ENCODE measurements around the gene TLCD3B. TPM values are rescaled to one million over a fixed set of nuclear protein-coding genes. Genes with fewer than 3 reads are reported as not detected.

Gene TLCD3B
- total and polyA plus RNA-seq, 2 of the 4 experiments (the other 2 are of a cell fraction) = 0.19 TPM; not detected in 1

GRCh38 chr16:29999605-30000004 is 31.5 kb downstream of the TLCD3B start:
- no peak overlapping the region for H3K56ac ChIP-seq (ENCODE audit: extremely low read depth, insufficient read depth, low read length)
- H2BK5ac ChIP-seq (ENCODE audit: low read depth, low read length, poor library complexity, severe bottlenecking) = no peak overlapping the region
- no peak for TF ChIP-seq FOS (IDR thresholded peaks at IDR 0.05; ENCODE audit: low read depth, low read length)
- no peak for TF ChIP-seq MAFK (IDR thresholded peaks at IDR 0.05; ENCODE audit: low read depth, low read length)
- TF ChIP-seq RFX5 (IDR thresholded peaks at IDR 0.05; ENCODE audit: low read depth, low read length) = no peak
- no peak for TF ChIP-seq MXI1 (IDR thresholded peaks at IDR 0.05; ENCODE audit: borderline replicate concordance, low read depth, low read length)
- TF ChIP-seq SMC3 (IDR thresholded peaks at IDR 0.05; ENCODE audit: low read depth, low read length) = no peak
- TF ChIP-seq MAZ (IDR thresholded peaks at IDR 0.05; ENCODE audit: borderline replicate concordance, low read depth, low read length) = no peak
- no peak for TF ChIP-seq RAD21 (IDR thresholded peaks at IDR 0.05; ENCODE audit: low read length)
- TF ChIP-seq CTCF (conservative IDR thresholded peaks at IDR 0.05; ENCODE audit: low read depth, low read length) = no peak
- no peak for TF ChIP-seq ELK1 (IDR thresholded peaks at IDR 0.05; ENCODE audit: borderline replicate concordance, low read depth, low read length)
- no peak overlapping the region for H4K5ac ChIP-seq (ENCODE audit: low read depth, low read length)
- no peak overlapping the region for H2AK5ac ChIP-seq (ENCODE audit: low read depth, low read length)
- H2BK20ac ChIP-seq (ENCODE audit: low read depth, low read length) = no peak overlapping the region
- DNase-seq (no peak), ATAC-seq (ENCODE audit: low read depth) (no peak)
- H3K9ac ChIP-seq (ENCODE audit: low read depth, low read length) = no peak overlapping the region
- 89% methylated on average over 6 of the region's 6 CpGs; no CpG with 5 or more reads in 1 of the 2 experiments for WGBS, 2 experiments (ENCODE audit: extremely low coverage in 2 of 2, insufficient read length in 1 of 2)
- H3K27ac ChIP-seq (ENCODE audit: insufficient read depth, low read length) = no peak overlapping the region
- no peak overlapping the region for H4K91ac ChIP-seq (ENCODE audit: insufficient read depth, low read depth, low read length)
- H2BK120ac ChIP-seq (ENCODE audit: low read depth, low read length) = no peak overlapping the region
- ChIA-PET POLR2A (ENCODE audit: unreplicated experiment) (interaction anchor here (0.6 kb wide), 1 partner anchor 9 kb away, joined by 3 read pairs; no protein-coding TSS in a partner anchor), CTCF (no interaction called here)
- no peak overlapping the region for H3K23ac ChIP-seq (ENCODE audit: low read depth, low read length)
- peaks cover 16 to 40% of the 10 kb centered on the region in 2 experiments; a peak in 3 of 4 replicates for H3K79me1 ChIP-seq (ENCODE audit: low read depth in 1 of 2, low read length in 2 of 2)
- no peak overlapping the region for H3K4me2 ChIP-seq (ENCODE audit: low read depth, low read length)
- H4K8ac ChIP-seq (ENCODE audit: low read depth in 2 of 2, low read length in 2 of 2) = no peak overlapping the region
- no TSS peak for BruUV-seq (replicated peaks)
- H3K27me3 ChIP-seq (ENCODE audit: control insufficient read depth, insufficient read depth, low read length) = no peaks in the 10 kb centered on the region
- no peak overlapping the region for H2BK15ac ChIP-seq (ENCODE audit: low read depth, low read length)
- no peak overlapping the region for H3K4ac ChIP-seq (ENCODE audit: low read depth, low read length)
- H3K36me3 ChIP-seq (ENCODE audit: control insufficient read depth, insufficient read depth, low read length) = peaks cover 18% of the 10 kb centered on the region
- H3K18ac ChIP-seq (ENCODE audit: low read depth, low read length) = no peak overlapping the region
- H4K20me1 ChIP-seq (ENCODE audit: insufficient read depth, low read length) = no peaks in the 10 kb centered on the region
- H2AK9ac ChIP-seq (replicated peaks; ENCODE audit: low read depth, low read length, poor library complexity) = no peak overlapping the region
- no peak overlapping the region for H3K14ac ChIP-seq (replicated peaks; ENCODE audit: low read depth, low read length)
- no peak overlapping the region for H2AFZ ChIP-seq (replicated peaks; ENCODE audit: low read length, poor library complexity)
- no peak overlapping the region for H3K4me3 ChIP-seq (ENCODE audit: insufficient read depth, low read depth, low read length)
- H3K9me1 ChIP-seq (ENCODE audit: insufficient read depth, low read length) = peaks cover 7% of the 10 kb centered on the region; the same call in 1 of the 2 replicates
- intact Hi-C loops (cut with micrococcal nuclease) = loop anchor here (2.0 to 5.0 kb wide), 2 partner anchors 72 to 187 kb away; partner anchors contain the start of genes KCTD13 and PRRT2
- no peaks in the 10 kb centered on the region for H3K9me3 ChIP-seq (ENCODE audit: control insufficient read depth, insufficient read depth, low read length)
- dilution Hi-C loops (cut with HindIII; ENCODE audit: low sequenced_read_pairs, unreplicated experiment) = no loop called here
- in situ Hi-C loops (cut with MboI; ENCODE audit: low sequenced_read_pairs) = no loop called here
- peaks cover 8% of the 10 kb centered on the region for H3K4me1 ChIP-seq (ENCODE audit: control insufficient read depth, insufficient read depth, low read length)
